AG04449 (cell line): Measurements from ENCODE around the gene SPG7.

ENCODE experiments used
- CTCF ChIA-PET: fragments of 350-600 bp; formaldehyde crosslinking; extraction: SDS; loops from one replicate; lab custom pipeline; 2021; ENCODE audit warnings: antibody characterized with exemption; lab: Yijun Ruan, JAX
- POLR2A ChIA-PET: fragments of 400-600, 350-600 bp; formaldehyde crosslinking; extraction: SDS; loops from one replicate; lab custom pipeline; 2020; ENCODE audit warnings: antibody characterized with exemption, inconsistent platforms; lab: Yijun Ruan, JAX
- DNase-seq: peaks from one replicate; pipeline ENCODE4 v3.0.0-alpha.2; 2010; ENCODE audit warnings: low read depth, low spot score
- H3K4me3 ChIP-seq: 2 replicates; pipeline ENCODE4 v1.5.1; 2011; ENCODE audit warnings: low read depth, mild to moderate bottlenecking, control low read depth, low read length
- TF ChIP-seq, protein P1 (sequence below): IDR thresholded peaks from one replicate; pipeline ENCODE4 v1.5.1; 2011; ENCODE audit warnings: mild to moderate bottlenecking, moderate library complexity, low read length, control low read depth, inconsistent platforms; ENCODE audit not compliant: insufficient read depth; ENCODE audit errors: missing control alignments

SPG7 gene

GRCh38 chr16:89562939-89563338 lies 54.7 kb downstream of the SPG7 start:
- ChIA-PET CTCF (interaction anchor here (1.1 to 1.9 kb wide), 3 partner anchors 13 to 137 kb away, joined by 3 to 5 read pairs (median 3); partner anchors contain the start of gene CPNE7), POLR2A (interaction anchor here (0.7 kb wide), 1 partner anchor 94 kb away, joined by 4 read pairs; no protein-coding TSS in a partner anchor)
- TF ChIP-seq, protein P1, sequence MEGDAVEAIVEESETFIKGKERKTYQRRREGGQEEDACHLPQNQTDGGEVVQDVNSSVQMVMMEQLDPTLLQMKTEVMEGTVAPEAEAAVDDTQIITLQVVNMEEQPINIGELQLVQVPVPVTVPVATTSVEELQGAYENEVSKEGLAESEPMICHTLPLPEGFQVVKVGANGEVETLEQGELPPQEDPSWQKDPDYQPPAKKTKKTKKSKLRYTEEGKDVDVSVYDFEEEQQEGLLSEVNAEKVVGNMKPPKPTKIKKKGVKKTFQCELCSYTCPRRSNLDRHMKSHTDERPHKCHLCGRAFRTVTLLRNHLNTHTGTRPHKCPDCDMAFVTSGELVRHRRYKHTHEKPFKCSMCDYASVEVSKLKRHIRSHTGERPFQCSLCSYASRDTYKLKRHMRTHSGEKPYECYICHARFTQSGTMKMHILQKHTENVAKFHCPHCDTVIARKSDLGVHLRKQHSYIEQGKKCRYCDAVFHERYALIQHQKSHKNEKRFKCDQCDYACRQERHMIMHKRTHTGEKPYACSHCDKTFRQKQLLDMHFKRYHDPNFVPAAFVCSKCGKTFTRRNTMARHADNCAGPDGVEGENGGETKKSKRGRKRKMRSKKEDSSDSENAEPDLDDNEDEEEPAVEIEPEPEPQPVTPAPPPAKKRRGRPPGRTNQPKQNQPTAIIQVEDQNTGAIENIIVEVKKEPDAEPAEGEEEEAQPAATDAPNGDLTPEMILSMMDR: no peak
- peak overlapping the region; percentile 9; the same call in 1 of the 2 replicates for H3K4me3 ChIP-seq
- DNase-seq: no peak

- H3K4me3 ChIP-seq: no peak overlapping the region
- ChIA-PET CTCF (interaction anchor here (1.0 to 1.9 kb wide), 5 partner anchors 9 to 136 kb away, joined by 3 to 7 read pairs (median 3); partner anchors contain the start of gene CPNE7), POLR2A (interaction anchor here (0.7 to 1.1 kb wide), 2 partner anchors 76 to 93 kb away, joined by 4 read pairs; no protein-coding TSS in a partner anchor)
- no peak for DNase-seq
- TF ChIP-seq, protein P1: no peak
Observed at GRCh38 chr16:89563639-89564392, 55.6 kb downstream of the SPG7 start.

DNA sequence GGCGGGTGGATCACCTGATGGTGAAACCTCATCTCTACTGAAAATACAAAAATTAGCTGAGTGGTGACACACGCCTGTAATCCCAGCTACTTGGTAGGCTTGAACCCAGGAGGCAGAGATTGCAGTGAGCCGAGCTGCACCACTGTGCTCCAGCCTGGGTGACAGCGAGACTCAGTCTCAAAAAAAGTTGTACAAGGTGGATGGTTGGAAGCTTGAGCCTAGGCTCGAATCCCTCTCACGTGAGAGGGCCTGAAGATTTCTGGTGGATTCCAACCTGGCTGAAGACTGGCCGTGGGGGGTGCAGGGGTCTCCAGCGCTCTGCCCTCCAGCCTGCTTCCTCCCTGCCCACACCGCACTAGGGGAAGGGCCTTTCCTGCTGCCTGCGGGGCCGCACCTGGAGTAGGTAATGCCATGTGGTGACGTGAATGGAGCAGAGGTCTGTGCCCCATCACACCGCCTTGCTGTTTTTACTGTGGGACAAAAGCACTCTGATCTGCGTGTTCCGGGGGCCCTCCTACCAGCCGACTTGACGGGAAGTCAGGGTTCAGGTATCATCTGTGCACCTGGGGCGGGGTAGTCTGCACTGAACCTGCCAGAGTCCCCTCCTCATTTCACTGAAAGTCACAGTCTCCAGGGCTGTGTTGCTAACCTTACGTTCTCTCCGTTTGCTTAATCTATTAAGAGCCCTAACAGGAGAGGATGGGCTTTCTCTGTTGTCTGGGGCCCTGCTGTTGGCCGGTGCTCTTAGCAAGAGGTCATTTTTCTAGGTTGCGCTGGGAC lies 56.5 kb downstream of the SPG7 start:
- ChIA-PET POLR2A (interaction anchor here (1.1 to 1.6 kb wide), 2 partner anchors 17 to 75 kb away, joined by 4 to 7 read pairs; no protein-coding TSS in a partner anchor), CTCF (interaction anchor here (1.0 to 2.0 kb wide), 4 partner anchors 10 to 102 kb away, joined by 3 to 10 read pairs (median 5); partner anchors contain the start of gene CPNE7)
- no peak overlapping the region for H3K4me3 ChIP-seq
- no peak for DNase-seq
- TF ChIP-seq, protein P1: no peak

- ChIA-PET CTCF (interaction anchor here (1.0 to 2.0 kb wide), 4 partner anchors 12 to 102 kb away, joined by 3 to 10 read pairs (median 3); partner anchors contain the start of genes CHMP1A, CPNE7 and SPATA33), POLR2A (interaction anchor here (0.8 to 1.6 kb wide), 3 partner anchors 12 to 26 kb away, joined by 3 to 7 read pairs (median 4); no protein-coding TSS in a partner anchor)
- no peak overlapping the region for H3K4me3 ChIP-seq
- no peak for DNase-seq
- TF ChIP-seq, protein P1: no peak
Observed at GRCh38 chr16:89565256-89565505, 57.0 kb downstream of the SPG7 start.

DNA sequence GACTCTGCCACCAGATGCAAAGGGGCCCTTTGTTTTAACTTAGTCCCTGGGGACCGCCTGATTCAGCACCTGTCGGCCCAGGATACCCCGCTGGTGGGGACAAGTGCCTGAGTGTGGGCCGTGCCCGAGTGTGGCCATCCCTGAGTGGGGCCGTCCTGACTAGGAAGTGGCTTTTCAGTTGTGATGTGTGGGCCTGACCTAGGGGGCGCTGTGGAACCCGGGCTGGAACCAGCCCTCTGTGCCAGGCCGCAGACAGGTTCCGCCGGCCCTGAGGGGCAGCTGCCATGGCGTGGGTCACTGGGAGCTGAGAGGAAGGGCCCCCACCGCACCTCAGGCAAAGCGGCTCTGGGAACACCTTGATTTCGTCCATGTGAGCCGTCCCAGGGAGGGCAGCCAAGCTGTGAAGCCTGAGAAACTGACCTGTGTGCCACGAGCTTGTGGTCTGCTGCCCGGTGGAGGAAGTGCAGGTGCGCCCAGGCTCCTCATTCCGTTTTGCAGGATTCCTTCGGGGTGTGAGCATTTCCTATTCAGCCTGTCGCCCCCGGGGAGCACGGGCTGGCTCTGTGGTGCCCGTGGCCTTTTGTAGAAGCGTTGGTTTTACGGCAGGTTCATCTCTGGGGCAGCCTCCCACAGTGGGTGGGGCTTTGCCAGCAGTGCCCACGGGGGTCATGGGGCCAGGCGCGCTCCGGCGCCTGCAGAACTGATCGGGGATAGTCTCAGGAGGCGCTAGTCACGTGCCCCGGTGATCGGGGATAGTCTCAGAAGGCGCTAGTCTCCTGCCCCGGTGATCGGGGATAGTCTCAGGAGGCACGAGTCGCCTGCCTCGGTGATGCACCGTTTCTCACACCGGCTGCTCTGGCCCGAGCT lies 57.5 kb downstream of the SPG7 start:
- TF ChIP-seq, protein P1: peak; percentile 20
- ChIA-PET POLR2A (interaction anchor here (0.8 to 1.6 kb wide), 3 partner anchors 11 to 25 kb away, joined by 3 to 7 read pairs (median 4); no protein-coding TSS in a partner anchor), CTCF (interaction anchor here (1.0 to 2.0 kb wide), 5 partner anchors 11 to 101 kb away, joined by 3 to 10 read pairs (median 3); partner anchors contain the start of genes CHMP1A, CPNE7 and SPATA33)
- peak overlapping the region; percentile 3; the same call in 1 of the 2 replicates for H3K4me3 ChIP-seq
- DNase-seq: no peak
